GM12878 (cell line): ENCODE data around the gene EED. TPM values are rescaled to one million over a fixed set of nuclear protein-coding genes. Genes with fewer than 3 reads are reported as not detected.

ENCODE experiments used
- ATAC-seq: fragments of 200-7000 bp; cut with Tn5 transposase; 3 replicates; pipeline ENCODE4 v1.9.1; 2020; ENCODE audit warnings: mild to moderate bottlenecking, moderate library complexity
- BruUV-seq: library from RNA; stranded (reverse); fragments of 400-500 nt; replicated peaks from 2 replicates; lab custom pipeline; 2021; lab: Mats Ljungman, UMichigan
- CTCF ChIA-PET: fragments of 300-600 bp; sonication (Branson Sonifier 250); formaldehyde crosslinking; extraction: SDS; loops from one replicate; lab custom pipeline; 2021; ENCODE audit warnings: inconsistent platforms; lab: Yijun Ruan, JAX
- POLR2A ChIA-PET: fragments of 350-600 bp; formaldehyde crosslinking; extraction: SDS; loops from one replicate; lab custom pipeline; 2021; ENCODE audit warnings: inconsistent platforms; lab: Charles Lee
- RAD21 ChIA-PET: fragments of 300-600 bp; sonication (Branson Sonifier 250); formaldehyde crosslinking; loops from one replicate; lab custom pipeline; 2023; ENCODE audit warnings: antibody characterized with exemption; ENCODE audit not compliant: unreplicated experiment; lab: Charles Lee
- SMC1A ChIA-PET: fragments of 300-600 bp; sonication (Branson Sonifier 250); formaldehyde crosslinking; loops from one replicate; lab custom pipeline; 2023; ENCODE audit not compliant: unreplicated experiment, uncharacterized antibody; lab: Charles Lee
- DNase-seq: peaks from one replicate; pipeline ENCODE4 v3.0.0-alpha.2; 2011; ENCODE audit warnings: low read depth, low spot score
- FAIRE-seq: peaks from 3 replicates; lab custom pipeline; 2011; peaks lifted over from hg19 to GRCh38; lab: Jason Lieb, UNC
- H2AFZ ChIP-seq: 2 replicates; pipeline ENCODE4 v1.6.0; 2011; ENCODE audit warnings: low read depth, low read length, control low read depth; ENCODE audit not compliant: control insufficient read depth
- H3K27ac ChIP-seq: 2 replicates; pipeline ENCODE4 v1.5.1; 2011; ENCODE audit warnings: control low read depth; ENCODE audit not compliant: control insufficient read depth, insufficient read depth
- H3K27me3 ChIP-seq, 2 experiments: replicated peaks in 1 of 2; 2 replicates each; pipeline versions ENCODE4 v1.6.0 to v1.6.1; 2011; ENCODE audit warnings: low read length in 1 of 2; ENCODE audit not compliant: control insufficient read depth in 2 of 2, insufficient read depth in 2 of 2
- H3K36me3 ChIP-seq, 2 experiments: 2 replicates each; pipeline ENCODE4 v1.5.1; 2011; ENCODE audit warnings: low read length in 1 of 2; ENCODE audit not compliant: control insufficient read depth in 2 of 2, insufficient read depth in 2 of 2
- H3K4me1 ChIP-seq: 2 replicates; pipeline ENCODE4 v1.6.1; 2011; ENCODE audit warnings: mild to moderate bottlenecking, low read length, moderate library complexity, mixed read lengths; ENCODE audit not compliant: control insufficient read depth, insufficient read depth
- H3K4me2 ChIP-seq: 2 replicates; pipeline ENCODE4 v1.6.0; 2011; ENCODE audit warnings: control low read depth; ENCODE audit not compliant: control insufficient read depth, insufficient read depth
- H3K4me3 ChIP-seq: fragments of 200-600 bp; sonication (generic); 2 replicates; pipeline ENCODE4 v1.5.1; 2016
- H3K79me2 ChIP-seq: 2 replicates; pipeline ENCODE4 v1.6.0; 2011; ENCODE audit warnings: low read length; ENCODE audit not compliant: control insufficient read depth, insufficient read depth
- H3K9ac ChIP-seq: 2 replicates; pipeline ENCODE4 v1.8.0; 2011; ENCODE audit warnings: low read length, control low read depth, mixed read lengths; ENCODE audit not compliant: control insufficient read depth, insufficient read depth
- H3K9me3 ChIP-seq: replicated peaks from 3 replicates; pipeline ENCODE4 v1.5.1; 2011; ENCODE audit warnings: mild to moderate bottlenecking, low read length; ENCODE audit not compliant: control insufficient read depth, insufficient read depth
- H4K20me1 ChIP-seq: 2 replicates; pipeline ENCODE4 v1.6.0; 2011; ENCODE audit not compliant: control insufficient read depth, insufficient read depth
- E2F4 ChIP-seq: IDR thresholded peaks from 2 replicates; pipeline ENCODE4 v1.6.1; 2012; ENCODE audit warnings: low read depth, low read length, improper control_type of control experiment
- EGR1 ChIP-seq, 2 experiments: IDR thresholded peaks; 1 replicate in 1 of 2; 2 replicates in 1 of 2; pipeline ENCODE4 v1.6.1; 2011 to 2012; ENCODE audit warnings: low read depth in 2 of 2, low read length in 2 of 2, borderline replicate concordance in 1 of 2, mild to moderate bottlenecking in 1 of 2, moderate library complexity in 1 of 2
- EP300 ChIP-seq, 2 experiments: fragments of 150-350 bp in 1 of 2; IDR thresholded peaks; 2 replicates each; pipeline ENCODE4 v1.6.1; 2011 to 2012; ENCODE audit warnings: low read depth in 2 of 2, low read length in 2 of 2, borderline replicate concordance in 1 of 2, improper control_type of control experiment in 1 of 2, inconsistent platforms in 1 of 2; ENCODE audit not compliant: control insufficient read depth in 1 of 2
- ETV6 ChIP-seq, 2 experiments: fragments of 450-650 bp in 1 of 2; IDR thresholded peaks in 1 of 2; conservative IDR thresholded peaks in 1 of 2; 2 replicates each; pipeline ENCODE4 v1.6.1; 2014; ENCODE audit warnings: antibody characterized with exemption in 1 of 2, borderline replicate concordance in 1 of 2, low read depth in 1 of 2, mild to moderate bottlenecking in 1 of 2, moderate library complexity in 1 of 2
- IRF5 ChIP-seq: fragments of 450-650 bp; IDR thresholded peaks from 2 replicates; pipeline ENCODE4 v1.6.1; 2017; ENCODE audit warnings: borderline replicate concordance
- KAT2A ChIP-seq: conservative IDR thresholded peaks from 2 replicates; pipeline ENCODE4 v1.6.1; 2011; ENCODE audit warnings: low read depth, low read length; ENCODE audit not compliant: control insufficient read depth
- MEF2B ChIP-seq: fragments of 450-650 bp; IDR thresholded peaks from 2 replicates; pipeline ENCODE4 v1.6.1; 2018; ENCODE audit warnings: mild to moderate bottlenecking, moderate library complexity; ENCODE audit not compliant: partially characterized antibody, poor library complexity, severe bottlenecking
- NFYB ChIP-seq: IDR thresholded peaks from 2 replicates; pipeline ENCODE4 v1.6.1; 2011; ENCODE audit warnings: low read depth, mild to moderate bottlenecking, low read length, improper control_type of control experiment, moderate library complexity; ENCODE audit not compliant: insufficient read depth
- NKRF ChIP-seq: fragments of 450-650 bp; conservative IDR thresholded peaks from 2 replicates; pipeline ENCODE4 v1.6.1; 2017; ENCODE audit warnings: mild to moderate bottlenecking, moderate library complexity
- POLR2AphosphoS5 ChIP-seq: IDR thresholded peaks from 2 replicates; pipeline ENCODE4 v1.6.1; 2011; ENCODE audit warnings: mild to moderate bottlenecking, low read length, inconsistent platforms
- SUZ12 ChIP-seq: fragments of 200-600 bp; sonication (generic); IDR thresholded peaks from one replicate; pipeline ENCODE4 v1.6.1; 2018; ENCODE audit warnings: antibody characterized with exemption, mild to moderate bottlenecking; ENCODE audit not compliant: unreplicated experiment
- TARDBP ChIP-seq: IDR thresholded peaks from 2 replicates; pipeline ENCODE4 v1.6.1; 2016; ENCODE audit warnings: borderline replicate concordance
- TBL1XR1 ChIP-seq: IDR thresholded peaks from 2 replicates; pipeline ENCODE4 v1.6.1; 2012; ENCODE audit warnings: low read depth, low read length, improper control_type of control experiment
- TCF7 ChIP-seq: IDR thresholded peaks from 2 replicates; pipeline ENCODE4 v1.6.1; 2014; ENCODE audit warnings: antibody characterized with exemption, borderline replicate concordance
- WGBS: methylation state at CpG from one replicate; pipeline ENCODE4 v1.1.6; 2016; ENCODE audit warnings: low lambda C conversion rate; ENCODE audit not compliant: insufficient replicate concordance, insufficient coverage; ENCODE audit errors: missing lambda C conversion rate; 5-methylcytosine and 5-hydroxymethylcytosine counted together
- in situ Hi-C: fragments of 300-500 bp; cut with MboI; formaldehyde crosslinking; loops from 9 replicates; pipeline ENCODE4 v1.14.3; 2018; ENCODE audit warnings: mixed read lengths
- intact Hi-C: fragments of 100-400 bp; cut with micrococcal nuclease; formaldehyde crosslinking; loops from one replicate; pipeline ENCODE4 v1.14.2; 2022; ENCODE audit not compliant: unreplicated experiment
- polyA plus RNA-seq, 11 experiments: library from polyadenylated mRNA; depleted of rRNA in 4 of 11; unstranded in 6 of 11; stranded (reverse) in 5 of 11; fragments of >200 nt; fragmentation: Nextera tagmentation in 4 of 11; fragmentation: Illumina TruSeq in 1 of 11; extraction: Ambion mirVana in 4 of 11; extraction: Trizol in 1 of 11; gene quantifications; 1 replicate in 1 of 11; 2 replicates in 10 of 11; pipeline versions ENCODE4 v1.2.1 to v1.2.3, GENCODE V29; 2011 to 2016; ENCODE audit warnings: inconsistent platforms in 2 of 11, missing spikeins in 2 of 11, low read depth in 1 of 11
- total RNA-seq, 4 experiments: library from RNA; depleted of rRNA in 3 of 4; stranded (reverse); fragments of >200 nt in 3 of 4; fragmentation: Illumina TruSeq in 1 of 4; extraction: Trizol in 1 of 4; gene quantifications; 2 replicates each; pipeline versions ENCODE4 v1.2.1 to v1.2.3, GENCODE V29; 2013 to 2021

EED gene
- total and polyA plus RNA-seq, 10 of the 15 experiments (the other 5 are each of a cell fraction or from before 2014, with no cell fraction given), result 41.5 to 140 (median 72.2) TPM

- Histone ChIP-seq H3K9ac (no peak overlapping the region), H3K9me3 (no peaks in the 10 kb centered on the region), H4K20me1 (no peaks in the 10 kb centered on the region), H3K79me2 (no peaks in the 10 kb centered on the region), H3K36me3 (no peaks in the 10 kb centered on the region), H3K4me2 (no peak overlapping the region), H3K27ac (no peak overlapping the region), H3K4me3 (no peak overlapping the region), H3K4me1 (peaks cover 14% of the 10 kb centered on the region), H3K27me3 (no peaks in the 10 kb centered on the region), H2AFZ (no peak overlapping the region)
- ATAC-seq, result no peak
- SMC1A ChIA-PET, result interaction anchor here (0.8 to 7.9 kb wide), 15 partner anchors 10 to 204 kb away, joined by 3 to 126 read pairs (median 10); partner anchors contain the start of gene PICALM
- BruUV-seq, result no TSS peak
- 85% methylated on average over 18 of the region's 18 CpGs for WGBS
- in situ Hi-C loops (loop anchor here (5.0 kb wide), 1 partner anchor 153 kb away; no protein-coding TSS in a partner anchor), intact Hi-C loops (no loop called here)
- DNase-seq, result no peak
- RAD21 ChIA-PET, result interaction anchor here (1.2 to 3.1 kb wide), 8 partner anchors 10 to 340 kb away, joined by 4 to 77 read pairs (median 12); partner anchors contain the start of genes CCDC83 and PICALM
- TF ChIP-seq TCF7 (no peak), SUZ12 (no peak), TARDBP (no peak), ETV6 (conservative IDR thresholded peaks at IDR 0.05 in 1 of 2, IDR thresholded peaks at IDR 0.05 in 1 of 2; ENCODE audit: borderline replicate concordance in 1 of 2, low read depth in 1 of 2) (no peak), MEF2B (no peak), TBL1XR1 (no peak), EGR1 (IDR thresholded peaks at IDR 0.05; ENCODE audit: borderline replicate concordance in 1 of 2, low read depth in 2 of 2, low read length in 2 of 2) (no peak), NKRF (no peak), EP300 (IDR thresholded peaks at IDR 0.05; ENCODE audit: borderline replicate concordance in 1 of 2, control insufficient read depth in 1 of 2, low read depth in 2 of 2, low read length in 2 of 2) (no peak), KAT2A (no peak), POLR2AphosphoS5 (no peak), NFYB (no peak), IRF5 (no peak), E2F4 (no peak)
- POLR2A ChIA-PET, result interaction anchor here (1.1 to 2.9 kb wide), 2 partner anchors 11 to 127 kb away, joined by 3 to 26 read pairs; partner anchors contain the start of gene PICALM
- CTCF ChIA-PET, result interaction anchor here (0.7 to 5.7 kb wide), 10 partner anchors 9 to 340 kb away, joined by 3 to 154 read pairs (median 11); partner anchors contain the start of genes CCDC83 and PICALM
- FAIRE-seq, result no peak
Measured at GRCh38 chr11:86194998-86195397, 49.6 kb upstream of the EED start.
